ENCODE measurements around the gene VPS26C. TPM values are rescaled to one million over a fixed set of nuclear protein-coding genes. Genes with fewer than 3 reads are reported as not detected.
"Not testable (repeated sequence)": the region's sequence is repeated elsewhere in the genome, so short reads cannot be mapped to it uniquely, and the experiment has no call there.

Gene VPS26C
- total and polyA plus RNA-seq, 2 of the 8 experiments (the other 6 are each of a cell fraction or from before 2014, with no cell fraction given), result 43.5 to 71.6 TPM

- not testable (repeated sequence) for H3K4me2 ChIP-seq (ENCODE audit: insufficient read depth in 1 of 2, low read depth in 2 of 2, low read length in 2 of 2)
These were observed 16.1 kb upstream of the VPS26C start for GRCh38 chr21:37283191-37283710.

DNA sequence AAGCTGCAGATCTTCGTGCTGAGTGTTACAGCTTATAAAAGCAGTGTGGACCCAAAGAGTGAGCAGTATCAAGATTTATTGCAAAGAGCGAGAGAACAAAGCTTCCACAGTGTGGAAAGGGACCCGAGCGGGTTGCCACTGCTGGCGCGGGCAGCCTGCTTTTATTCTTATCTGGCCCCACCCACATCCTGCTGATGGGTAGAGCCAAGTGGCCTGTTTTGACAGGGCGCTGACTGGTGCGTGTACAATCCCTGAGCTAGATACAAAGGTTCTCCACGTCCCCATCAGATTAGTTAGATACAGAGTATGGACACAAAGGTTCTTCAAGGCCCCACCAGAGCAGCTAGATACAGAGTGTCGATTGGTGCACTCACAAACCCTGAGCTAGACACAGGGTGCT lies 15.5 kb upstream of the VPS26C start:
- not testable (repeated sequence) for FAIRE-seq; DNase-seq (ENCODE audit: low read depth in 1 of 2, low spot score in 2 of 2)
- 94% methylated on average over 10 of the region's 10 CpGs; no CpG with 5 or more reads in 1 of the 2 experiments for WGBS, 2 experiments (ENCODE audit: extremely low coverage in 1 of 2, insufficient coverage in 1 of 2, insufficient read length in 1 of 2, insufficient replicate concordance in 2 of 2, low coverage in 1 of 2, low lambda C conversion rate in 2 of 2, missing lambda C conversion rate in 1 of 2)

More at GRCh38 chr21:37283191-37283710, 16.1 kb upstream of the VPS26C start:
- POLR2A ChIA-PET (ENCODE audit: partially characterized antibody), result interaction anchor here (1.3 to 1.7 kb wide), 3 partner anchors 16 to 26 kb away, joined by 3 to 7 read pairs (median 5); partner anchors contain the start of gene VPS26C
- H4K8ac ChIP-seq (ENCODE audit: extremely low read depth, insufficient read depth, low read length); H3K18ac ChIP-seq (ENCODE audit: extremely low read depth, low read length); H3K79me1 ChIP-seq (ENCODE audit: low read depth, low read length); H2AFZ ChIP-seq (ENCODE audit: low read length); H3K27ac ChIP-seq (ENCODE audit: low read depth, low read length); FAIRE-seq; H3K79me2 ChIP-seq (ENCODE audit: control insufficient read depth in 1 of 2, insufficient read depth in 2 of 2, low read length in 2 of 2); H3K9ac ChIP-seq (replicated peaks in 1 of 4; ENCODE audit: extremely low read depth in 1 of 4, low read depth in 3 of 4, low read length in 3 of 4); H3K4ac ChIP-seq (replicated peaks; ENCODE audit: insufficient read length, low read depth, low read length); H3K14ac ChIP-seq (ENCODE audit: insufficient read length); H2BK20ac ChIP-seq (ENCODE audit: low read length); H2BK12ac ChIP-seq (ENCODE audit: low read depth, low read length); H3K4me3 ChIP-seq (ENCODE audit: extremely low read depth in 1 of 4, insufficient read depth in 2 of 4, low read depth in 3 of 4, low read length in 4 of 4); DNase-seq (ENCODE audit: low read depth in 1 of 2, low spot score in 2 of 2); H3K56ac ChIP-seq (replicated peaks; ENCODE audit: insufficient read length, low read depth, low read length); H4K20me1 ChIP-seq (replicated peaks in 1 of 2; ENCODE audit: control insufficient read depth in 1 of 2, insufficient read depth in 2 of 2, low read length in 2 of 2); H4K91ac ChIP-seq (replicated peaks; ENCODE audit: insufficient read length, low read length); H3K9me3 ChIP-seq (ENCODE audit: insufficient read depth in 2 of 2, low read depth in 1 of 2, low read length in 1 of 2); H3K23ac ChIP-seq (ENCODE audit: insufficient read length); H3K4me1 ChIP-seq (replicated peaks in 1 of 4; ENCODE audit: control insufficient read depth in 3 of 4, insufficient read depth in 4 of 4, low read length in 3 of 4); H2AK5ac ChIP-seq (ENCODE audit: low read depth, low read length); H2BK5ac ChIP-seq (ENCODE audit: low read depth, low read length); H3K27me3 ChIP-seq (replicated peaks in 1 of 4; ENCODE audit: control insufficient read depth in 3 of 4, extremely low read depth in 1 of 4, insufficient read depth in 3 of 4, low read length in 3 of 4); H3K23me2 ChIP-seq (ENCODE audit: low read depth, low read length); H4K5ac ChIP-seq (ENCODE audit: insufficient read length, low read depth, low read length); H2BK120ac ChIP-seq (replicated peaks; ENCODE audit: low read depth, low read length); H3K36me3 ChIP-seq (ENCODE audit: control insufficient read depth in 2 of 4, insufficient read depth in 4 of 4, low read length in 3 of 4); H2BK15ac ChIP-seq (ENCODE audit: low read length); CTCF ChIA-PET (ENCODE audit: partially characterized antibody): not testable (repeated sequence)
- WGBS, 2 experiments (ENCODE audit: extremely low coverage in 1 of 2, insufficient coverage in 1 of 2, insufficient read length in 1 of 2, insufficient replicate concordance in 2 of 2, low coverage in 1 of 2, low lambda C conversion rate in 2 of 2, missing lambda C conversion rate in 1 of 2), result 96% methylated on average over 16 of the region's 38 CpGs; no CpG with 5 or more reads in 1 of the 2 experiments

More for the DNA sequence above, 15.5 kb upstream of the VPS26C start:
- H2BK12ac ChIP-seq (ENCODE audit: low read depth, low read length); H3K56ac ChIP-seq (replicated peaks; ENCODE audit: insufficient read length, low read depth, low read length); H3K4ac ChIP-seq (replicated peaks; ENCODE audit: insufficient read length, low read depth, low read length); H3K4me1 ChIP-seq (replicated peaks in 1 of 4; ENCODE audit: control insufficient read depth in 3 of 4, insufficient read depth in 4 of 4, low read length in 3 of 4); H3K23me2 ChIP-seq (ENCODE audit: low read depth, low read length); H4K91ac ChIP-seq (replicated peaks; ENCODE audit: insufficient read length, low read length); H3K4me3 ChIP-seq (ENCODE audit: extremely low read depth in 1 of 4, insufficient read depth in 2 of 4, low read depth in 3 of 4, low read length in 4 of 4); H2BK120ac ChIP-seq (replicated peaks; ENCODE audit: low read depth, low read length); H3K27ac ChIP-seq (ENCODE audit: low read depth, low read length); H4K5ac ChIP-seq (ENCODE audit: insufficient read length, low read depth, low read length); H3K23ac ChIP-seq (ENCODE audit: insufficient read length); H3K9me3 ChIP-seq (ENCODE audit: insufficient read depth in 2 of 2, low read depth in 1 of 2, low read length in 1 of 2); H3K27me3 ChIP-seq (replicated peaks in 1 of 4; ENCODE audit: control insufficient read depth in 3 of 4, extremely low read depth in 1 of 4, insufficient read depth in 3 of 4, low read length in 3 of 4); H3K36me3 ChIP-seq (ENCODE audit: control insufficient read depth in 2 of 4, insufficient read depth in 4 of 4, low read length in 3 of 4); H3K4me2 ChIP-seq (ENCODE audit: insufficient read depth in 1 of 2, low read depth in 2 of 2, low read length in 2 of 2); H3K9ac ChIP-seq (replicated peaks in 1 of 4; ENCODE audit: extremely low read depth in 1 of 4, low read depth in 3 of 4, low read length in 3 of 4); CTCF ChIA-PET (ENCODE audit: partially characterized antibody); H2AFZ ChIP-seq (ENCODE audit: low read length); H4K8ac ChIP-seq (ENCODE audit: extremely low read depth, insufficient read depth, low read length); H2BK20ac ChIP-seq (ENCODE audit: low read length); H3K79me2 ChIP-seq (ENCODE audit: control insufficient read depth in 1 of 2, insufficient read depth in 2 of 2, low read length in 2 of 2); H2AK5ac ChIP-seq (ENCODE audit: low read depth, low read length); H3K18ac ChIP-seq (ENCODE audit: extremely low read depth, low read length); H3K79me1 ChIP-seq (ENCODE audit: low read depth, low read length); H3K14ac ChIP-seq (ENCODE audit: insufficient read length); H2BK15ac ChIP-seq (ENCODE audit: low read length); H4K20me1 ChIP-seq (replicated peaks in 1 of 2; ENCODE audit: control insufficient read depth in 1 of 2, insufficient read depth in 2 of 2, low read length in 2 of 2); H2BK5ac ChIP-seq (ENCODE audit: low read depth, low read length): not testable (repeated sequence)
- POLR2A ChIA-PET (ENCODE audit: partially characterized antibody), result interaction anchor here (1.3 kb wide), 2 partner anchors 21 to 25 kb away, joined by 3 to 5 read pairs; no protein-coding TSS in a partner anchor
